CD4-positive, alpha-beta memory T cell (primary cell): ENCODE data around the gene CHAC1. TPM values are rescaled to one million over a fixed set of nuclear protein-coding genes. Genes with fewer than 3 reads are reported as not detected.
A peak's percentile ranks its signal among the peaks of the same experiment; 100 is the strongest.

Experiments used
- CTCF ChIA-PET: fragments of 350-600 bp; sonication (Branson Sonifier 250); formaldehyde crosslinking; loops from one replicate; lab custom pipeline; 2021; ENCODE audit warnings: inconsistent platforms; ENCODE audit not compliant: partially characterized antibody; lab: Charles Lee
- POLR2A ChIA-PET: fragments of 350-600 bp; sonication (Branson Sonifier 250); formaldehyde crosslinking; loops from one replicate; lab custom pipeline; 2021; ENCODE audit not compliant: partially characterized antibody; lab: Charles Lee
- DNase-seq, 5 donors: peaks; one replicate each; pipeline versions ENCODE4 v3.0.0 to v3.0.0-alpha.2; 2020 to 2022; ENCODE audit warnings: mixed read lengths in 1 of 5
- H3K27ac ChIP-seq: one replicate; pipeline ENCODE4 v1.7.0; 2013; ENCODE audit warnings: low read depth, low read length
- H3K27me3 ChIP-seq: 2 replicates; pipeline ENCODE4 v1.7.0; 2013; ENCODE audit warnings: mild to moderate bottlenecking, low read length, moderate library complexity; ENCODE audit not compliant: insufficient read depth
- H3K36me3 ChIP-seq: 2 replicates; pipeline ENCODE4 v1.7.0; 2013; ENCODE audit warnings: mild to moderate bottlenecking, low read length, moderate library complexity; ENCODE audit not compliant: insufficient read depth
- H3K4me1 ChIP-seq: 2 replicates; pipeline ENCODE4 v1.7.0; 2013; ENCODE audit warnings: mild to moderate bottlenecking, low read length, moderate library complexity; ENCODE audit not compliant: insufficient read depth
- H3K4me3 ChIP-seq, 2 donors: one replicate each; pipeline ENCODE4 v1.7.0; 2013; ENCODE audit warnings: low read length in 2 of 2, mild to moderate bottlenecking in 1 of 2
- H3K9me3 ChIP-seq, 2 donors: one replicate each; pipeline ENCODE4 v1.7.0; 2013; ENCODE audit warnings: low read length in 2 of 2, control low read depth in 1 of 2; ENCODE audit not compliant: control insufficient read depth in 1 of 2
- H3K27ac Mint-ChIP-seq, 7 donors: one replicate each; pipeline ENCODE4 v1.8.0; 2020 to 2021; ENCODE audit warnings: mixed read lengths in 7 of 7, mild to moderate bottlenecking in 6 of 7, inconsistent platforms in 3 of 7, moderate library complexity in 3 of 7
- H3K27me3 Mint-ChIP-seq, 2 donors: one replicate each; pipeline ENCODE4 v1.8.0; 2020 to 2021; ENCODE audit warnings: mixed read lengths in 2 of 2
- H3K36me3 Mint-ChIP-seq, 2 donors: one replicate each; pipeline ENCODE4 v1.8.0; 2020 to 2021; ENCODE audit warnings: mixed read lengths in 2 of 2, inconsistent platforms in 1 of 2, mild to moderate bottlenecking in 1 of 2
- H3K4me1 Mint-ChIP-seq, 4 donors: one replicate each; pipeline ENCODE4 v1.8.0; 2020 to 2021; ENCODE audit warnings: mixed read lengths in 4 of 4, mild to moderate bottlenecking in 1 of 4
- H3K4me3 Mint-ChIP-seq, 8 donors: one replicate each; pipeline ENCODE4 v1.8.0; 2020 to 2021; ENCODE audit warnings: mixed read lengths in 8 of 8, mild to moderate bottlenecking in 7 of 8, moderate library complexity in 6 of 8, inconsistent platforms in 3 of 8
- H3K9me3 Mint-ChIP-seq, 8 donors: one replicate each; pipeline ENCODE4 v1.8.0; 2020 to 2021; ENCODE audit warnings: mixed read lengths in 8 of 8, mild to moderate bottlenecking in 5 of 8, inconsistent platforms in 3 of 8, moderate library complexity in 1 of 8
- intact Hi-C: fragments of 100-400 bp; cut with micrococcal nuclease; formaldehyde crosslinking; loops from one replicate; pipeline ENCODE4 v1.15.1; 2023
- polyA plus RNA-seq, 2 donors: library from polyadenylated mRNA; unstranded; fragments of 300-500 nt; fragmentation: Illumina TruSeq; gene quantifications; one replicate each; pipeline ENCODE4 v1.2.3, GENCODE V29; 2021
- total RNA-seq, 2 experiments: library from RNA; stranded (reverse); gene quantifications; one replicate each; pipeline ENCODE4 v1.2.3, GENCODE V29; 2021

CHAC1 gene
- total and polyA plus RNA-seq, 4 experiments from 2014 or later: 0.24 to 1.2 (median 0.80) TPM

DNA sequence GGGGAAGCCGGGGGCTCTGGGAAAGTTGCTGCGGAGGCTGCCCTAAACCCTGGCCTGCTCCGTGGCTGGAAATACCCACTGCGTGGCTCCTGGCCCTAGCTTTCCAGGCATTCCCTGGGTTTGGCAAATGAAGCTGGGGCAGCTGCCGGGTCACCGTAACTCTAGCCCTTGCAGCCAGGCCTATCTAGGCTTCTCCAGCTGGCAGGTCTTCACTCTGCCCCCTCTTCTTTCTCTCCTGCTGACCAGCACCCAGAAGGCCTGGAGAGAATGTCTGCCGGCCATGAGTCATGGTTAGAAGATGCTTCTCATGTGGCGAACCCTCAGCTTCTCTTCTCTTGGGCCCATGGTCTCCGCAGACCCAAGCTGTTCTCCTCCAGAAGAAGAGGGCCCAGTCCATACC, 29.7 kb upstream of the CHAC1 start:
- no peaks in the 10 kb centered on the region for H3K36me3 Mint-ChIP-seq
- H3K9me3 ChIP-seq: no peaks in the 10 kb centered on the region
- H3K4me3 Mint-ChIP-seq: no peak overlapping the region
- DNase-seq: no peak
- H3K36me3 ChIP-seq: no peaks in the 10 kb centered on the region
- ChIA-PET POLR2A (interaction anchor here (1.2 kb wide), 1 partner anchor 17 kb away, joined by 5 read pairs; no protein-coding TSS in a partner anchor), CTCF (interaction anchor here (1.2 to 1.5 kb wide), 2 partner anchors 30 kb away, joined by 4 read pairs; partner anchors contain the start of genes CHAC1 and VPS18)
- peaks cover 12 to 16% of the 10 kb centered on the region in 2 donors for H3K27me3 Mint-ChIP-seq
- H3K27ac Mint-ChIP-seq: no peak overlapping the region
- no peak overlapping the region for H3K27ac ChIP-seq
- peaks cover 14% of the 10 kb centered on the region for H3K27me3 ChIP-seq
- H3K4me1 ChIP-seq: peaks cover 26% of the 10 kb centered on the region
- H3K9me3 Mint-ChIP-seq: no peaks in the 10 kb centered on the region
- no peak overlapping the region for H3K4me3 ChIP-seq
- intact Hi-C loops: no loop called here
- H3K4me1 Mint-ChIP-seq: peaks cover 11 to 25% (median 15%) of the 10 kb centered on the region in 4 donors

DNA sequence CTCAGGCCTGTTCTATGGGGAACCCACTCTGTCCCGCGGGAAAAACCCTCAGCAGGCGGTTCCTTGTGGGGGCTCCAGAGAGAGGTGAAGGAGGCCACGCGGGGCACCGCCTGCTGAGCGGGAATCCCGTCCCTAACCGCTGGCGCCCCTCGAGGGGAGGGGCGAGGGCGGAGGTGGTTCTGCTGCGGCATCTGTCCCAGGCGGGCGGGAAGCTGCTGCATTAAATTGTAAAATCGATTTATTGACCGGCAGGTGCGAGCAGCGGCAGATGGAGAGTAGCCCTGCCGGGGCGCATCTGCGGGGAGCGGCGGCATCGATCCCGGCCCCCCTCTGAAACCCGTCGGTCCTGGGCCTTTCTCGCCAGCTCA, 27.8 kb upstream of the CHAC1 start:
- POLR2A ChIA-PET: interaction anchor here (0.8 to 1.5 kb wide), 2 partner anchors 16 to 191 kb away, joined by 3 read pairs; partner anchors contain the start of gene INO80
- H3K4me1 ChIP-seq: peaks cover 44% of the 10 kb centered on the region
- no peaks in the 10 kb centered on the region for H3K9me3 ChIP-seq
- H3K27me3 ChIP-seq: peaks cover 21% of the 10 kb centered on the region
- DNase-seq: no peak
- peaks cover 25 to 30% of the 10 kb centered on the region in 2 donors for H3K27me3 Mint-ChIP-seq
- intact Hi-C loops: no loop called here
- CTCF ChIA-PET: interaction anchor here (1.6 kb wide), 1 partner anchor 19 kb away, joined by 5 read pairs; no protein-coding TSS in a partner anchor
- peaks cover 18 to 44% (median 25%) of the 10 kb centered on the region in 4 donors for H3K4me1 Mint-ChIP-seq
- no peak overlapping the region for H3K4me3 ChIP-seq
- H3K27ac Mint-ChIP-seq: no peak overlapping the region
- no peaks in the 10 kb centered on the region for H3K9me3 Mint-ChIP-seq
- no peaks in the 10 kb centered on the region for H3K36me3 ChIP-seq
- H3K4me3 Mint-ChIP-seq: peak overlapping the region in 2 of 8 donors; percentile 35 to 53
- no peaks in the 10 kb centered on the region for H3K36me3 Mint-ChIP-seq
- H3K27ac ChIP-seq: no peak overlapping the region

DNA sequence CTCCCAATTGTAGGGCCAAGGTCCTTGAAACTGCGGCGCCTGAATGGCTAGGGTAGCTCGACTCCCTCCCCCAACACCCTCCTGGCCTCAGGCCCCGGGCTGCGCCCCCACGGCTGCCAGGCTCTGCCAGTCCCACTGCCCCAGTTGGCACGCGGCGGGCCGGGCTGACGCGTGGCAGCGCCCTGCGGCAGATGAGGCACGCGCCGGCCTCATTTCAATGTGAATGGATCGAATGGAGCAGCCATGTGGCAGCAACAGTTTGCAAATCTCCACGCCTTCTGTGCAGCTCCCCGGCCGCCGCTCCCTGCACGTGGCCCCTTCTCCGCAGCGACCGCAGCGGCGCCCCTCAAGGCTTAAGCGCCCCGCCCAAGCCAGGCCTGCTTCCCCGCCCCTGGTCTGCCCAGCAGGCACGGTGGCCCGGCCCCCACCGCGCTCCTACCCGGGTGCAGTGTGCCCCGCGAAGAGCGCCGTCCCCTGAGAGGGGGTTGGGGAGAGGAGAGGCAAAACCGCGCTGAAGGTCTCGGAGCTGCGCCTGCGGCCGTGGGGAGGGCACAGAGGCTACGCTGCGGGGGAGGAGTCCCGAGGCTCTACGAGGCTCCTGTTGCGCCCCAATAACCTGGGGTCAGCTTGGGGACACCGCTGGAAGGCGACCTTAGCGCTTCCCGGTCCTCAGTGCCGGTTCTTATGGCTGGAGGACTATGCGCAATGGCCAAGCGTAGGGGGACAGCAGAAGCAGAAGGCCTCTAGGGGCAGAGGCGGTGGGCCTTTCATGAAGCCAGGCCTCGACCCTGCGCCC, 27.2 kb upstream of the CHAC1 start:
- Histone ChIP-seq H3K4me3 (peak overlapping the region in 1 of 2 donors; percentile 28), H3K9me3 (no peaks in the 10 kb centered on the region), H3K36me3 (no peaks in the 10 kb centered on the region), H3K27ac (no peak overlapping the region), H3K4me1 (peaks cover 50% of the 10 kb centered on the region), H3K27me3 (peaks cover 27% of the 10 kb centered on the region)
- H3K9me3 Mint-ChIP-seq: no peaks in the 10 kb centered on the region
- peak overlapping the region in 7 of 8 donors; percentile 6 to 87 (median 52) for H3K4me3 Mint-ChIP-seq
- H3K27ac Mint-ChIP-seq: no peak overlapping the region
- no peak for DNase-seq
- no peaks in the 10 kb centered on the region for H3K36me3 Mint-ChIP-seq
- ChIA-PET CTCF (interaction anchor here (1.6 kb wide), 1 partner anchor 20 kb away, joined by 5 read pairs; no protein-coding TSS in a partner anchor), POLR2A (interaction anchor here (0.8 to 1.5 kb wide), 2 partner anchors 15 to 190 kb away, joined by 3 read pairs; partner anchors contain the start of gene INO80)
- peaks cover 30 to 36% of the 10 kb centered on the region in 2 donors for H3K27me3 Mint-ChIP-seq
- peaks cover 21 to 50% (median 30%) of the 10 kb centered on the region in 4 donors for H3K4me1 Mint-ChIP-seq
- intact Hi-C loops: no loop called here

DNA sequence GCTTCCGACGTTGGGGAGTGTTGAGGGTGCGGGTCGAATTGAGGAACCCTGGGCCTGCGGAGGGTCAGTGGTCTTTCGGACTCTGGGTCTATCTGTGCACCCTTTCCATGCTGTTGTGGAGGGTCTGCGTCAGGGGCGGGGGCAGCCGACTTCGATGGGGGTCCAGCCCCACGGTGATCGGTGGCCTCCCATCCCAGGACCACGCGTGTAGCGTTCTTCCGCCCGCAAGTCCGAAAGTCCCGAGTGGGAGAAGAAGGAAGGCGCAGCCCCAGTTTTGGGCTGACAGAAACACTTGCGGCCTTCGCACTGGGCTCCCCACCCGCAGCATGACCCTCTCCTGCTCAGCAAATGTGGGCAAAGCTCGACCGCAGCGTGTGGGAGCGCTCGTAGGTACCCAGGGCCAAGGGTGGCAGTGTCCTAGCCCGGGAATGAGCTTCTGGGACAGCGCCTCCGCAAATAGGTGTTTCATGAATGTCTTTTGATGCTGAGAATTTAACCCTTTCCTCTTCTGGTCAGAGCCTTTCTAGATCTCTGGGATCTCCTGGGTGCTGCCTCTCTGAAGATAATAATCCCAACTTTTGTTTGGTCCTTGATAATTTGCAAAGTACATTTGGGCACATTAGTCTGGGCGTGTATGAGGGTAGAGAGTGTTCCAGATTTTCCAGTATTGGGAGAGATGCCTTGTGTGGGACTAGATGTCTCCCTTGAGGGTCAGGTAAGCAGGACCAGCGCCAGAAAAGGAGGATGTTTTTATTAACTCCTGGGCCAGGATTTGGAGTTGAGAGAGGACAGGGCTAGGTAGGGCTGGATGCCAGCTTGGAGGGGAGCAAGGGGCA, 26.4 kb upstream of the CHAC1 start:
- H3K27ac Mint-ChIP-seq: no peak overlapping the region
- H3K9me3 ChIP-seq: no peaks in the 10 kb centered on the region
- no peak overlapping the region for H3K27ac ChIP-seq
- POLR2A ChIA-PET: interaction anchor here (1.5 to 4.9 kb wide), 2 partner anchors 14 to 15 kb away, joined by 3 to 27 read pairs; no protein-coding TSS in a partner anchor
- peaks cover 33% of the 10 kb centered on the region for H3K27me3 ChIP-seq
- peak overlapping the region in 1 of 2 donors; percentile 28 for H3K4me3 ChIP-seq
- CTCF ChIA-PET: interaction anchor here (0.9 to 1.6 kb wide), 2 partner anchors 21 kb away, joined by 3 to 5 read pairs; no protein-coding TSS in a partner anchor
- DNase-seq: peak in 1 of 5 donors; percentile 23
- H3K4me1 Mint-ChIP-seq: peaks cover 23 to 55% (median 33%) of the 10 kb centered on the region in 4 donors
- intact Hi-C loops: no loop called here
- peaks cover 38 to 44% of the 10 kb centered on the region in 2 donors for H3K27me3 Mint-ChIP-seq
- H3K36me3 Mint-ChIP-seq: no peaks in the 10 kb centered on the region
- H3K4me3 Mint-ChIP-seq: peak overlapping the region in 7 of 8 donors; percentile 46 to 87 (median 76)
- peaks cover 52% of the 10 kb centered on the region for H3K4me1 ChIP-seq
- no peaks in the 10 kb centered on the region for H3K9me3 Mint-ChIP-seq
- H3K36me3 ChIP-seq: no peaks in the 10 kb centered on the region

DNA sequence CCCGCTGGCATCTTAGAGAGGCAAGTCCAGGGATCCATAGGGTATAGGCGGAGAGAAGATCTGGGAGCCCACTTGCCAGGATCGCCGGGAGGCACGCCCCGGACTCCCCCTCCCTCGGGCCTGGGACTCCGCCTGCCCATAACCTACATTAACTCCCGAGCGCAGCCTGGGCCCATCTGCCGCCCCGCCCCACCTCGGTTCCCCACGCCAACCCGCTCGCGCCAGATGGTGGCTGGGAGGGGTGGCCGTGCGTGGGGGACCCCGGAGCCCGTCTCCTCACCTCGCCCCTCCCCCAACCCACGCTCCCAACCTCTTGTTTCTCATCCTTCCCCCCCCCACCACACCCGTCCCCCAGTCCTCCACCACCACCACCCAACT, 25.8 kb upstream of the CHAC1 start:
- H3K4me1 ChIP-seq: peaks cover 52% of the 10 kb centered on the region
- POLR2A ChIA-PET: interaction anchor here (4.9 kb wide), 1 partner anchor 13 kb away, joined by 27 read pairs; no protein-coding TSS in a partner anchor

DNA sequence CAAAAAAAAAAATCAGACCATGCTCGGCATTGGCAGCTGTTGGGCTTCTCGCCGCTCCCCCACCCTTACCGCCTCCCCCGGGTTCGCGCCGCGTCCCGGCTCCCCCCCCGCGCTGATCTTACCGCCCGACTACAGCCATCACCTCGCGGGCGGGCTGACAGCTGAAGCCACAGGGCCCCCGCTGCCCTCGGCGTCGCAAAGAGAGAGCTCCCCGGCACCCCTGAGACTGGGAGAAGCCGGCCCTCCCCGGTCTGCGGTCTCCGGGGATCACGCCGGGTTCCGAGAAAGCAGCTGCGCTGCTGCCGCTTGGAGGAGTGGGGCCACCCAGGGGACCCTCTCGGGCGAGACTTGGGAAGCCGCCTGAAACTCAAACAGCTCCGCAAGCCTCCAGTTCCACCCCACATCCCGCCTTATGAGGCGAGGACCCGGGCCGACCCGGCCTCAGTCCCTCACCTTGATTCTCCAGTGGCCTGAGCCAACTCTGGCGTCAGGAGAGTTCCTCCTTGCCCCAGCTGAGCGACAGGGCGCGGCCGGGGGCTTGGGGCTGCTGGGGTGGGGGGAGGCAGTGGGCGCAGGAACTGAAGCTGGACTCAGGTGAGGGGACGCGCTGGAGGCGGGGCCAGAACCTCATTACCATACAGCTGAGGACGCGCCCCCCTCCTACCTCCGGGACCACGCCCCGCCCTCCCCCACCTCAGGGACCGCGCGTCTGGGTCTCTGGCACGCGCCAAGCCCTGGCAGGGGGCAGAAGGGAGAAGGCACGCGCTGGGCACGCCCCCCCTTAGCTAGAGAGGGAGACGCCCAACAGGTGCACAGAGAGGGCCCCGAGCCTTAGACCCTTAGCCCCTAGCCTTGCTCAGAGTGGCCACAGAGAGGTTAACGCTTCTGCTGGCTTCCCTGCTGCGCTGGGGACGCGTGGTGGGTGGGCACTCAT, 25.1 kb upstream of the CHAC1 start:
- intact Hi-C loops: loop anchor here (1.0 to 2.0 kb wide), 2 partner anchors 12 to 21 kb away; no protein-coding TSS in a partner anchor
- Histone ChIP-seq H3K4me3 (peak overlapping the region; percentile 42 to 57), H3K36me3 (no peaks in the 10 kb centered on the region), H3K4me1 (peaks cover 52% of the 10 kb centered on the region), H3K27me3 (peaks cover 33% of the 10 kb centered on the region), H3K9me3 (no peaks in the 10 kb centered on the region), H3K27ac (no peak overlapping the region)
- Mint-ChIP-seq H3K4me1 (peaks cover 23 to 56% (median 34%) of the 10 kb centered on the region in 4 donors), H3K27ac (peak overlapping the region in 1 of 7 donors; percentile 32), H3K36me3 (no peaks in the 10 kb centered on the region), H3K9me3 (no peaks in the 10 kb centered on the region), H3K27me3 (peaks cover 43 to 49% of the 10 kb centered on the region in 2 donors), H3K4me3 (peak overlapping the region; percentile 77 to 92 (median 84))
- CTCF ChIA-PET: interaction anchor here (0.9 to 6.5 kb wide), 5 partner anchors 13 to 25 kb away, joined by 3 to 54 read pairs (median 4); no protein-coding TSS in a partner anchor
- peak in 1 of 5 donors; percentile 39 for DNase-seq
- POLR2A ChIA-PET: interaction anchor here (0.6 to 4.9 kb wide), 4 partner anchors 8 to 31 kb away, joined by 3 to 27 read pairs (median 4); no protein-coding TSS in a partner anchor

More for the DNA sequence above, 25.8 kb upstream of the CHAC1 start:
- H3K4me3 ChIP-seq: no peak overlapping the region
- Mint-ChIP-seq H3K27ac (no peak overlapping the region), H3K27me3 (peaks cover 43 to 48% of the 10 kb centered on the region in 2 donors), H3K4me3 (peak overlapping the region in 7 of 8 donors; percentile 46 to 87 (median 76)), H3K9me3 (no peaks in the 10 kb centered on the region), H3K4me1 (peaks cover 23 to 55% (median 34%) of the 10 kb centered on the region in 4 donors), H3K36me3 (no peaks in the 10 kb centered on the region)
- H3K36me3 ChIP-seq: no peaks in the 10 kb centered on the region
- H3K27ac ChIP-seq: no peak overlapping the region
- peaks cover 33% of the 10 kb centered on the region for H3K27me3 ChIP-seq
- CTCF ChIA-PET: interaction anchor here (0.9 to 6.5 kb wide), 4 partner anchors 14 to 25 kb away, joined by 3 to 54 read pairs (median 4); no protein-coding TSS in a partner anchor
- DNase-seq: no peak
- intact Hi-C loops: no loop called here
- no peaks in the 10 kb centered on the region for H3K9me3 ChIP-seq
